ENCODE results near the gene CEND1.

CEND1 gene

DNA sequence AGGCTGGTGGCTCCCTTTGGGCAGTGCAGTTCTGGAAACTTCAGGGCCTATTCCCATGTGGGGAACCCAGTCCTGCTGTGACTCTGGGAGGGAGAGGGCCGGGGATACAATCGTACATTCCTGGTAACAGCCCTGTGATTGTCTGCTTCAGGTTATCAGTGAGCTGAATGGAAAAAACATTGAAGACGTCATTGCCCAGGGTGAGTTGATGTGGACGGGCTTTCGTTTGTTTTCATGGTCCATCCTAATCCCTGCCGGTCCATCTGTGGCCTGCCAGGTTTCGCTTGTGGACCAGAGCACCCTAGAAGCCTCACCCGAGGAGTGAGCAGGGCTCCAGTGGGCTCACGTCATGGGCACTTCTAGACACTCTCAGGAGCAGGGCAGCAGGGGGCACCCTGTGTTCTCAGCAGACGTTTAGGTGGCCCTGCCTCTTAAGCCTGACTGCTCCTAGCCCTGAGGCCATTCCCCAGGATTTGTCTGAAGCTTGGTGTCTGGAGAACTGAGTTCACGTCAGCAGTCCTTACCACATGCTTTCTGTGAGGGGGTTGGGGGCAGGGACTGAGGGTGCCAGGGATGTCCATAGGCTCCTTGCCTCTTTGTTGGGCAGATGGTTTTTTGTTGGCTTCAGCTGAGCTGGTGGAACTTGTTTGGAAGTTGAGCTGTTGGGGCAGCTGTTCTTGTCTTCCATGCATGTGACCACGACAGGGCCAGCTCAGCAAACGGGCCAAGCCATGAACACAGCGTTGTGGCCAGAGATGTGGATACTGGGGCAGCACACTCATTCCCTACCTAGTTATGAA, 21.8 kb upstream of the CEND1 start:
- no peak for DNase-seq (ENCODE audit: low read depth)

DNA sequence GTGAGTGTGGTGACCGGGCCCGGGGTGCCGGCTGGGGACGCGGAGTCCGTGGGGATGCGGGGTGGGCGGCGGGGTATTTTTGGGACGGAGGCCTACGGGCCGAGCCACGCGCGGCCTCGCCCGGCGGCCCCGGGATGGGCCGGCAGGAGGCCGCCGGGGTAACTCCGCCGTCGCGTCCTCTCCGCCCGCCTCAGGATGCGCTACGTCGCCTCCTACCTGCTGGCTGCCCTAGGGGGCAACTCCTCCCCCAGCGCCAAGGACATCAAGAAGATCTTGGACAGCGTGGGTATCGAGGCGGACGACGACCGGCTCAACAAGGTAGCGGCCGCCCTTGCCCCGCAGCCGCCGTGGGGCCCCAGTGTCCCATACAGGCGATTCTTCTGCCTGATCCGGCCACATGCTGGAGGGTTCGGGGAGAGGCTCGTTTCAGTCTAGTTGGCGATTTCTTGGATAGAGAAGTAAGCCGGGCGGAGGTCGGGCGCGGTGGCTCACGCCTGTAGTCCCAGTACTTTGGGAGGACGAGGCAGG, 20.2 kb upstream of the CEND1 start:
- no peak for DNase-seq (ENCODE audit: low read depth)

DNA sequence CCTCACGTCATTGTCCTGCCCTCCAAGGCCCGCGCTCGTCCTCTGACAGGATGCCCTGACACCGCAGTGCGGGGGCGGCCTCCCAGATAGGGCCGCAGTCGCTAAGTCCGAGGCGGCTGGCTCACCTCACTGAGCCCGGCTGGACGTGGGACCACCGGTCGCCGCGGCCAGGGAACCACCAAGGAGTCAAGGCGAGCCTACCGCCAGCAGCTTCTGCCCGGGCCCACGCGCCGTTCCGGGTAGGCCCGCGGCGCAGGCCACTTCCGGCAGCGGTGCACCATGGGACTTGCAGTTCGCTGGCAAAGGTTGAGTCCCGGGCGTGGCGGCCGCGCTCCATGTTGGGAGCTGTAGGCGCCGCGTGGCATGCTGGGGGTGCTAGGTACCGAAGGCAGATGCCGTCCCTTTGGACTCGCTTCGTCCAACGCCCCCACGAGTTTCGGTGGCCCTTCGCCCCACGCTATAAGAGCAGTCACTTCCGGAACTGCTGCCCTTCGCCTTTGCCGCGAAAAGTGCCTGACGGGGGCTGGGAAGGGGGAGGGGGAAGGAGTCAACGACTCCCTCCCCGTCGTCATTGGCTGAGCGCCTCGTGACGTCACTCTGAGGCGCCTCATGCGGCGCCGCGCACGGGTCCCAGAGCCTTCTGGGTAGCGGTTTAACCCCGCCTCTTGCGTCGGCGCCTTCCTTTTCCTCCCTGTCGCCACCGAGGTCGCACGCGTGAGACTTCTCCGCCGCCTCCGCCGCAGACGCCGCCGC, 19.6 kb upstream of the CEND1 start, which contains the start of gene RPLP2:
RPLP2 (plus strand) TSS at position 681 of the 753 bp plus-strand sequence. CDS start 268 bp downstream, outside the sequence.
- DNase-seq (ENCODE audit: low read depth), result peak; percentile 96

DNA sequence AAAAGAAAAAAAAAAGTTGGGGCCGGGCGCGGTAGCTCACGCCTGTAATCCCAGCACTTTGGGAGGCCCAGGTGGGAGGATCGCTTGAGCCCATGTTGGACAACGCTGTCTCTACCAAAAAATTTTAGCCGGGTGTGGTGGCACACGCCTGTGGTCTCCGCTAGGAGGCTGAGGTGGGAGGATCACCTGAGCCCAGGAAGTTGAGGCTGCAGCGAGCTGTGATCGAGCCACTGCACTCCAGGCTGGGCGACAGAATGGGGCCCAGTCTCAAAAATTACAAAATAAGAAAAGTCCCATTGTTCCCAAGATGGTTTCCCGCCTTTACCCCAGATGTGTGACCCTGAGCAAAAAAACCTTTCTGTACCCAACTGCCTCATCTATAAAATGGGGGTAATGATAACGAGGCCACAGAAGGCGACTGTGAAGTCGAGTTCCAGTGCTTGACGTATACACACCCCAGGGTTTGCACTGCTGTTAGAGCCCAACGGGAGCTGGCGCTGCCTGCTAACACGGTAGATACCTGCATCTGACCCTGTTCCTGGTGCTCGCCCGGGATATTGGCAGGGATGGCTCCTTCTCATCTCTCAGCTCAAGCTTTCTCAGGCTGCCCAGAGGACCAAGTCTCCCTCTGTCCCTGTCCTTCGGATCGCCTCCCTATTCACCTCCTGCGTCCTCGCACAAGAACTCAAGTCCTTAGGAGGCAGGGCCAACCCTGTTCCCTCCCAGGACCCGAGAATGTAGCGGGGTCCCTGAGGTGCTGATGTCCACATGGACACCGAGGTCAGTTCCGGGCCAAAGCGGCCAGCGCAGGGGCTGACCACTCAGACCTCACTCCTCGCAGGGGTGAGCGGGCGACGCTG, 18.8 kb upstream of the CEND1 start:
- no peak for DNase-seq (ENCODE audit: low read depth)

DNA sequence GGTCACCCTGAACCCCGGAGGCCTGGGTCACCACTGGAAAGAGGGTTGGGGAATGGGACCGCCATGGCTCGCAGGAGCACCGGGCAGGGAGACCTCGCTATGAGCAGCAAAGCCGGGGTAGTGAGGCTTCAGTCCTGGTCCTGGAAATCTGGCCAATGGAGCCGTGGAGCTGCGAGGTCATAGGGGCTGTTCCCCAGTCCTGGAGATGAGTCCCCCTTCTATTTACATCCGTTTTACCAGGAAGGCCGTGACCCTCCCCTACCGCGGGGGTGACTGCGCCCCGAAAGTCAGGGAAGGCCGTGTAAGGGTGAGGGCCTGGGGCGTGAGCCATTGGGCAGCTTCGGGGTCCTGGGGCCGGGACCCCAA, 14.7 kb upstream of the CEND1 start:
- DNase-seq (ENCODE audit: low read depth), result no peak

DNA sequence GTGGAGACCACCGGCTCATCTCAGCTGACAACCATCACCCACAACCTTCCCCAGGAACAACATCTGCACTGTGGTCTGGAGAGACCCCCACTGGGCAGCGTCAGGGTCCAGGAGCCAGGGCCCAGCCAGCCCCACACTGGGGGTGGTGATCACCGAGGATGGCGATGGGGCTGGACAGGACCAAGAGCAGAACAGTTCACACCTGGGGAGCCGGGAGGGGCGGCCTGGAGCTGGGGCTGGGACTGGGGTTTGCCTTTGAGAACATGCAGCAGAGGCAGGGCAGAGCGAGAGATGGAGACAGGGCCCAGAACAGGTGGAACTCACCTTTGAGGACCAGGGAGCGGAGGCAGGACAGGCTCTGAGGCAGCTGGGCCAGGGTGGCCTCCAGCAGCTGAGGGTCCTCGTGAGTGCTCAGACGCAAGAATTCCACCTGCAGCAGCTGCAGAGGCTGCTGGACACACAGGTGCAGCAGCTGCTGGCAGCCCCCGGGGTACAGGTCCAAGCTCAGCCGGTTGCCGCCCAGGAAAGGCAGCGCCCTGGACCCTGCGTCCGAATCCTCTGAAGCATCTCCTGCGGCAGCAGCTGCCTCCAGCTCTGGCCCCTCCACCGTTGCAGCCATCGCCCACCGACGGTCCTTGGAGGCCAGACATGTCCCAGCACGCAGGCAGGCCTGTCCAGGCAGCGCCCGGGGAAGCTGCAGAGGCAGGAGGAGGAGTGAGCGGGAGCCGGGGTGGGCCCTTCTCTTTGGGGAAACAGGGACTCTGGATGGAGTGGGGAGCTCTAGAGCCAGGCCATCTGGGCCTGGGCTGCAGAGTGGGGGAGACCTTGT, 14.1 kb upstream of the CEND1 start:
- no peak for DNase-seq (ENCODE audit: low read depth)

DNA sequence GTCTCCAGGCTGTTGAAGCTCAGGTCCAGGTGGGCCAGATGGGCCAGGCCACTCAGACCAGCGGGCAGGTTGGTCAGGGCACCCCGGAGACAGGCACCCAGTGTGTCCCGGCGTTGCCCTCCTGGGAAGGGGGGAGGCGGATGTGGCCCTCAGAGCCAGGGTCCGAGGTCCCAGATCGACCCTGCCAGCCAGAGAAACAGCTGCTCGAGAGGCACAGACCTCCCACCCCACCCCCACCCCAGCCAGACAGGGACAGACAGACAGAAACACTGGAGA, 13.5 kb upstream of the CEND1 start:
- no peak for DNase-seq (ENCODE audit: low read depth)

DNA sequence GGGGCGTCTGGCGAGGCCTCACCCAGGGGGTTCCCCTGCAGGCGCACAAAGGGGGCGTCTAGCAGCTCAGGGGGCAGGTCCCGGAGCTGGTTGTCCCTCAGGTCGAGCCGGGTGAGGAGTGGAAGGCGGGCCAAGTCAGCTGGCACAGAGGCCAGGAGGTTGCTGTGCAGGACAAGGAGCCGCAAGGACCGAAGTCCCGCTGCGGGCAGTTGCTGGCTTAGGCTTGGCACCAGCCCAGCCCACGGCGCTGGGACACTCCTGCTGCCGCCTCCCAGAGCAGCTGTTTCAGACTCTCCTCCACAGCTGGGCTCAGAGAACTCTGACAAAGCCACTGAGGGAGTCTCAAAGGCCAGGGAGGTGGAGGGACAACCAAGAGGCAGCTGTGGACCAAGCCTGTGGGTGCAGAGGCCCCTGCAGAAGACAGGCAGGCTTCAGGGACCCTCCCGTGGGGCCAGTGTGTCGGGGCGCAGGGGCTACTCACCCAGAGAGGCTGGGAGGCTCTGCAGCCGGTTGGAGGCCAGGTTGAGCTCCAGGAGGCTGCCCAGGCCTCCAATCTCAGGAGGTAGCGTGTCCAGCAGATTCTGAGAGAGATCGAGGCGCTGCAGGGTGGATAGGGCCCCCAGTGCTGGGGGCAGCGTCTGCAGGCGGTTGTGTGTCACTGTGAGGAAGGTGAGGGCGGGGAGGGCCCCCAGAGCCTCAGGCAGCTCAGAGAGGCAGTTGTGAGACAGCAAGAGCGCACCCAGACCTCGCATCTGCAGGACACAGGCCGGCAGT, 13.0 kb upstream of the CEND1 start:
- DNase-seq (ENCODE audit: low read depth), result no peak

DNA sequence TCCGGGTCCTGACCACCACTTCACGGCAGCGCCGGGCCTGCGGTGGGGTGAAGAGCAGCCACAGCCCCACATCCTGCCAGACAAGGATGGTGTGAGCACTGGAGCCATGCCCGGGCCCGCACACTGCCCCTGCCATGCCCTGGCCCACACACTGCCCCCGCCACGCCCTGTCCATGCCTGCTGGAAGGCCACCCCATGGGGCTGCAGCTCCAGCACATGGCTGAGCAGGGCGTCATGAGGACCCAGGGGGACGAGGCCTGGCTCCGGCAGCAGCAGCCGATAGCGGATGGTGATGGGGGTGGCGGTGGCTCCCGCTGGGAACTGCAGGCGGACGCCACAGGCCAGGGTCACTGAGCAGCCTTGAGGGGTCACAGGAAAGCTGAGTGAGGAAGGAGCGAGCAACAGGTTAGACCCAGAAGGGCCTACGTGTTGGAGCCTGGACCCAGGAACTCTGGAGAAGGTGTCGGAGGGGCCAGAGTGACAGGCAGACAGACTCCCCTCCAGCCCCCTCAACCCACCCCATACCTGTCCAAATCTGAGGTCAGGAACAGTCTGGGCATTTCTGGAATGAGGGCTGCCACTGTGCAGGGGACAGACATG, 12.2 kb upstream of the CEND1 start:
- DNase-seq (ENCODE audit: low read depth), result no peak

DNA sequence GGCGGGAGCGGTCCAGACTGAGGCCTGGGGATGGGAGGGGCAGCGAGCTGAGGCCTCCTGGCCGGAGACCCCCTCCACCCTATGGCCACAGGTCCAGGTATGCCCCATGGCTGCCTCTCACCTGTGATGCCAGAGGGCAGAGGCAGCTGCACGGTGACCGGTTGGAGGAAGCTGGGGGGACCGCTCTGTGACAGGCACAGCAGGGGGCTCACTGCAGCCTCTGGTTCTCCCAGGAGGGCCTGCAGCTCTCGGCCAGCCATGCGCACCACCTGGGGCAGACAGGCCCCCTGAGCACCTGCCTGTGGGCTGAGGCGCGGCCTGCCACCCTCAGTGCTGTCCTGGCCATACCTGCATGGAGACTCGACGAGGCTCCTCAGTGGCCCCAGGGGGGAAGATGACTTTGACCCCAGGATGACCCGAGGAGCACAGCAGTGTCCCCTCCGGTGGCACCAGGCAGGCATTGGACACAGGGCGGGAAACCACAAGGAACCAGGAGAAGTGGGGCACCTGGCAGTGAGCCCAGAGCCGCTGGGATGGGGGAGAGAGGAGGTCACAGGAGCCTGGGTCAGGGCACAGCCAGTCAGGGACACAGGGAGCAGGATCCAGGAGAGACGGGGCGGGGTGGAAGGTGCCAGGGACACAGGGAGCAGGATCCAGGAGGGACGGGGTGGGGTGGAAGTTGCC, 11.3 kb upstream of the CEND1 start:
- DNase-seq (ENCODE audit: low read depth), result no peak

DNA sequence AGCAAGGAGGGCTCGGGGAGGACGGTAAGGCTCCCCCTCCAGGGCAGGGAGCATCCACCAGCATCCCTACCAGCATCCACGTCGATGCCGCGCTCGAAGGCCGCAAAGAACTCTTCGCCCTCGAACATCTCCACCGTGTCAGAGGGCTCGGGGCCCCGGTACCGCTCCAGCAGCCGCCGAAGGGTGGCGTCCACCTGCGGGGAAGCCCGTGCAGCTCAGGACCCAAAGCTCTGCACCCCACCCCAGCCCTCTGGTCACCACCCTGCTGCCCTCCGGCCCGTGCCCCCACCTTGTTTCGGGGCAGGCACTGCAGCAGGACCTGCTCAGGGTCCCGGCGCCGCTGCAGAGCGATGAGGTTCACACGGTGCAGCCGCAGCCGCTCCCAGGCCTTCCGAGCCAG, 10.6 kb upstream of the CEND1 start:
- no peak for DNase-seq (ENCODE audit: low read depth)

DNA sequence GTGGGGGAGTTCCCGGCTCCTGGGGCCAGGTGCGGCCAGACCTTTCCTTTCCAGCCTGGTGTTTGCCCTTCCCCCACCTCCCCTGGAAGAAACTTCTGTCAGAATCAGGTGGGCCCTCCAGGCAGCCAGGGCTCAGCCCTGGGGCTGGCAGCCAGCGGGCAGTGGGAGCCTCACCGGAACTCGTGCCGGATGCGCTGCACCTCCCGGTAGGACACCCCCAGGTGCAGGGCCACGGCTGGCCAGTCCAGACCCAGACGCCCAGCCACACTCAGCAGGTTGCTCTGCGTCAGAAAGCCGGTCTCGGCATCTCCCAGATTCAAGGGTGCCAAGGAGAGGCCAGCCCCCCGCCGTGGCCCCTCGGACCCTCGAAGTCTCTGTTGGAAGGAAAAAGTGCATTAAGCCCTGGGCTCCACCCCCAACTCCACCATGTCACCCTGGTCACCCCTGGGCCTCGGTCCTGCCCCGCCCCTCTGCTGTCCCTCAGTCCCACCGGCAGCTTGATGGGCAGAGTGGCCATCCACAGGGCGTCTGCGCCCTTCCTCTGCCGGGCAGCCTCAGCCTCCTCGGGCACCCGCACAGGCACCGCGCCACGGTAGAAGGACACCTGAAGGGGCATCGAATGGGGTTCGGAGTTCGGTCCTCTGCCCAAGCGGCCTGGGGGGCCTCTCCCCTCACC, 9.9 kb upstream of the CEND1 start:
- no peak for DNase-seq (ENCODE audit: low read depth)

DNA sequence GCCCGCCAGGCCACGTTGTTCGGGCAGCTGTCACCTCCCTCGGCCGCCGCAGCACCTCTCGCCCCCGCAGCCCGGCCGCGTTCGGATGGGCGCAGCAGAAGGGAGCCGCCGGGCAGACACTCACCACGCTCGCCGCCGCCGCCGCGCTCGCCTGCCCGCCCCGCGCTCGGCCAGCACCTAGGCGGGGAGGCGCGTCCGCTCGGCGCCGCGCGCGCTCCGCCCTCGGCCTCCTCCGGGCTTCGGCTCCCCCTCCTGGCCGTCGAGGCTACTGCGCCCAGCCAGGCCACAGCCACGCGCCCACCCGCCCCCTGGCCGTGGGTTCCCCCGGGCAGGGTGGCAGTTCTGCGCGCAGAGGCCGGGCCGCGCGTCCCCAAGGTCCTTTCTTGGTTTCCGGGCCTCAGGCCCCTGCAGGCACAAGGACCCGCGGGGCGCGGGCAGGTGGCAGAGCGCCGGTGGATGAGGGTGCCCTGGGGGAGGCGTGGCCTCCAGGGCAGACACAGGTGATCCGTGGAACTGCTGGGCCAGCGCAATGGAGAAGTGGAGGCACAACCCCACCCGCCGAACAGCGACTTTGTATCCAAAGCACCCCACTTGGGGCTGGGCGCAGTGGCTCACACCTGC, 8.3 kb upstream of the CEND1 start, which contains the start of gene SLC25A22:
SLC25A22 (minus strand) TSS at position 189 of the 621 bp plus-strand sequence. CDS start 3,275 bp downstream, outside the sequence.
- peak; percentile 75 for DNase-seq (ENCODE audit: low read depth)

DNA sequence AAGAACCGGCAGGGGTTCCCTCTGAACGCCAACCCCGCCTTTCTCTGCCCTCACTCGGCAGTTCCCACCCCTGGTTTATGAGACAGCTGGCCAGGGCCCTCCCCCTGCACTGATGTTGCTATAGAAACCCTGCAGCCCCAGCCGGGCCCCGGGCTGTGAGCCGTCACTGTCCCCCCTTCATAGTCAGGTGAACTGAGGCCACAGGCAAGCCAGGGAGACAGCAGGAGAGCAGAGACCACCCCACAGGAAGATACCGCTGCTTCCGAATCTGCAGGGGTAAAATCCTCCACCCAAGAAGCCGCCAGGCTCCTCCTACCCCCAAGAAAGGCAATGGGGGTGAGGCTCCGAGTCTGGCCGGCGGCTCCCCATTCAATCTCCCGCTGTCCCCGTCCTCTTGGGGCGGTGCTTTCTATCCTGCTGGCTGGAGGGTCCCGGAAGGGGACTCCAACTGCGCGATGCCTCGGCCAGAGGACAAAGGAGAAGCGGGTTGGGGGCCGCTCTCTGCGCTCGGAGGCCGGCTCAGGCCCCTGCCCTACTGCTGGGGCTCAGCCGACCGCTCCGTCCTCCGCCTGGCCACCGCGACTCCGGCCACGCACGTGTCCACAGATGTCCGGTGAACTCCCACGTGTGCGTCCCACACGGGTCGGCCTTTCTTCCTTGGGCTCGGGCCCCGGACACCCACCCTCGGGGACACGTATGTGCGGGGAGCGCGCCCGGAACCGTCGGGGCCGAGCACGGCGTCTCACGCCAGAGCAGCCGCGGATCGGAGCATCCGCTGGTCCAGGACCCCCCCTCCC, 7.6 kb upstream of the CEND1 start:
- DNase-seq (ENCODE audit: low read depth), result peak; percentile 59

DNA sequence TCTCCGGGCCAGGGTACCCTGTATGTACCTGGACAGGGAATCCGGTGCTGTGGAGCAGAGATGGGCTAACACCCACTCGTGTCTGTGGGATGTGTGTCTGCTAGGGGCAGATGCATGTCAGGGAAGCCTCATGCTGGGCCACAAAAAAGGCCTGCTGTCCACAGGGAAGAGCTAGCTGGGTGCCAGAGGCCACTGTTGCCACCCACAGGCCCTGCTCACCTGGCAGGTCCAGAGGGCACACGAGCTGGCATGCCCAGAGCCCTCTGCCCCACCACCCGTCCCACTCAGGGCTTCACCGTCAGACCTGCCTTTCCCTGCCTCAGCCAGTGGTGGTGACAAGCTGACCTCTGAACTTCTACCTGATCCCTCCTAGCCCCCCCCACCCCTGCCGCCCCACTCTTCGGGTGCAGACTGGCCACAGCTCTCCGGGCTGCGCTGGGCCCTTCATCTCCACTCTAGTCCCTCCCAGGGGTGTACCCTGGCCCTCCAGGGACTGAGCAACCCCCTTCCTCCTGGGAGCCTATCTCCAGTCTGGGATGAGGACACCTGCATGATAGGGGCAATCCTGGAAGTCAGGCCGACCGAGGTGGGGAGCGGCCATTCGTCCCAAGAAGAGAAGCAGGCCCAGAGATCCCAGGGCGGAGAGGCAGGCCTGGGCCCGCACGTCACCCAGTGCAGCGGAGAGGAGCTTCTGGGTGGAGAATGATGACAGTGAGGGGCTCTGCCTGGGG, 6.8 kb upstream of the CEND1 start:
- DNase-seq (ENCODE audit: low read depth), result no peak

DNA sequence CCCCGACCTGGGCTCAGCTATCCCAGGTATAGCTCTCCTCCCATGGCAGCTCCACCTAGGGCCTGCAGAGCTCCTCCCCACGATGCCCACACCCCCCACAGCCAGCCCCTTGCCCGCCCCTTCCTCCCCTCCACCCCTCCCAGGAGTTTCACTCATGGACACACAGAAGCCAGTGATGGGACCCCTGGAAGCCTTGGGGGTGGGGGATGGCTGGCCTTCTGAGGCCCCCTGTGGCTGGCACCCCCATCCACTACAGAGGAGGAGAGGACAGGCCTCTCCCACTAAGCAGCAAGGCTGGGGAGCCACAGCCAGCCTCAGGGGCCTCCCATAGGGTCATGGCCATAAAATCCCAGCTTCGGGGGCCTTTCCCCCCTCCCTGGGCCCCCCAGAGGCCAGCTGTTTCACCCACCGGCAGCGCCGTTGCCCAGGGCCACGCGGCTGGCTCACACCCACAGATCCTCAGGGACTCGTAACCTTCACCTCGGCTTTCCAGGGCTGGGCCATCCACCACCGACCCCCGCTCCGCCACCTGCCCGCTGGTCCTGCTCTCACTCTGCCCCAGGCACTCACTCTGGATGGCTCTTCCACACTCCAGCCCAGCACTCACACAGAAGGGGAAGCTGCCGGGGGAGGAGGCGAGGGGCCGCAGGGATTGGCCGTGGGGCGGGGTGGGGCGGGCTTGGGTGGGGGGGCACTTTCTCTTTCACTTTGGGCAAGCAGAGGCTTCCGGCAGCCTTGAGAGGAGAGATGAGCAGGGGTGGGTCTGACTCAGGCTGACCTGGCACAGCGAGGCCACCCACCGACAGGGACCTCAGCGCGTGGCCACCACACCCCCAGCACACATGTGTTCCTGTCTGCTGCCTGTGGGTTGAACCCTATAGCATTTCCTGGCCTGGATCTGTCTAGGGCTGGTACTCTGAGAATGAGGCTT, 6.0 kb upstream of the CEND1 start:
- DNase-seq (ENCODE audit: low read depth), result peak; percentile 76

Data from activated T-helper 9 cell treated with anti-CD3 and anti-CD28 coated beads, Interleukin-2, amount 50 U/mL, for 16 hours (primary cell).